ENCODE results near the gene SHROOM2.

SHROOM2 gene

GRCh38 chrX:9957743-9958142 is 171.5 kb downstream of the SHROOM2 start:
- DNase-seq: no peak

DNA sequence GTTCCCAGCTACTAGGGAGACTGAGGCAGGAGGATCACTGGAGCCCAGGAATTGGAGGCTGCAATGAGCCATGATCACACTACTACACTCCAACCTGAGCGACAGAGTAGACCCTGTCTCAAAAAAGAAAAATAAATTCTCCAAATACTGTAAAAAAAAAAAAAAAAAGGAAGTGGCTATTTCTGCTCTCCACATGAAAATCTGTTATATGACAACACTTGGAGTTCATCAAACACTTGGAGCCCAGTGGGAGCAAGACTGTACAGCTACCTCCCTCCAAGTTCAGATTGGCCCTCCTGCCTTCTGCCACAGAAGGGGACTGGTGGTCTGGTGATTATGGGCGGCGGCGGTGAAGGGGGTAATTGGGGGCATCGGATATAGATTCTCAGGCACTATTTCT is 172.0 kb downstream of the SHROOM2 start:
- no peak for DNase-seq

GRCh38 chrX:9961750-9962149 is 175.5 kb downstream of the SHROOM2 start:
- DNase-seq: no peak

- DNase-seq: no peak
These were observed 180.7 kb downstream of the SHROOM2 start, which contains the start of gene CLDN34 for GRCh38 chrX:9966775-9967408. Gene CLDN34 (plus strand): TSS chrX:9967358. CDS start chrX:9967358, 0 bp downstream.

- DNase-seq: no peak
These were observed 191.4 kb downstream of the SHROOM2 start for GRCh38 chrX:9977635-9978034.

- no peak for DNase-seq
These were observed 194.2 kb downstream of the SHROOM2 start for GRCh38 chrX:9980401-9980800.

GRCh38 chrX:9980927-9981326 is 194.7 kb downstream of the SHROOM2 start:
- DNase-seq: no peak

DNA sequence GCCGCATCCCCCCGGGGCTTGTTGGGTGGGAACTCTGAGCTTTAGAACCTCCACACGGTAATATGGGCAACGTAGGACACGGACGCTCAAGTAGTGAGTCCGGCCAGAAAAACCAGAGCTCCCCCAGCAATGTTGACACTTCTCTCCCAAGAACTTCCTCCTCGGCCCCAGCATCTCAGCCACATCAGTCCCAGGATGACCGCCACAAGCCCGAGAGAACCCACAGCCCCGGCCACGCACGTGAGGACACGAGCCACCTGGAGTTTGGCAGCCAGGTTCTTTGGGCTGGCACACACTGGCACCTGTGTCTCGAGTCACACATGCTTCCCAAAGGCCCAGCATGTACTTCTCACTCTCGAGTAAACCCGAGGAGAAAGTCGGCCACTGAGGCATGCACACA is 197.2 kb downstream of the SHROOM2 start:
- no peak for DNase-seq

DNA sequence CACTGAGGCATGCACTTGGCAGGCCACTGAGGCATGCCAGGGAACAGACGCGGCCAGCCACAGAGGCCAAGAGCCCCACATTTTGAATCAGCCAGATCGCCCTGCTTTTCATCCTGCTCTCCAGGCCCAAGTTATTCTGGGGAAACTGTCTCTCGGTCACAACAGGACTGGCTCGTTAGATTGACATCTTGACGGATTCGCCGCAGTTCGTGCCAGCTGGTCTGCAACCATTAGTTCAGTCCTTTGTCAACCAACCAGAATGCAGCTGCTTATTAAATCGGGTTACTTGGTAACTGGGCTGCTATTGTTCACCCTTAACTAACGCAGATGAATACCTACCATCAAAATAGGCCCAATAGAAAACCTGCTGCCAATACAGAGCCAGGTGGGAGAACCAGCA is 197.6 kb downstream of the SHROOM2 start:
- no peak for DNase-seq

DNA sequence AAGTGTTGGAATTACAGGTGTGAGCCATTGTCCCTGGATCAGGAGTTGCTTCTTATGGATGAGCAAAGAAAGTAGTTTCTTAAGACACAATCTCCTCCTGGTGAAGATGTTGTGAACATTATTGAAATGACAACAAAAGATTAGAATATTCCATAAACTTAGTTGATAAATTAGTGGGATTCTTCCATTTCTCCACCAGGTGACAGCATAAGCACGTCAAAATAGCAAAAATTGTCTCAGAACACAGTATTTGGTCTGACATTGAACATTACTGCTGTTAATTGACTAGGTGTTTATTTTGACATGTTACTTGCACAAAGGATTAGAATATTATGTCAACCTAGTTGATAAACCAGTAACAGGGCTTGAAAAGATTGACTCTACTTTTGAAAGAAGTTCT is 202.5 kb downstream of the SHROOM2 start:
- DNase-seq: no peak

DNA sequence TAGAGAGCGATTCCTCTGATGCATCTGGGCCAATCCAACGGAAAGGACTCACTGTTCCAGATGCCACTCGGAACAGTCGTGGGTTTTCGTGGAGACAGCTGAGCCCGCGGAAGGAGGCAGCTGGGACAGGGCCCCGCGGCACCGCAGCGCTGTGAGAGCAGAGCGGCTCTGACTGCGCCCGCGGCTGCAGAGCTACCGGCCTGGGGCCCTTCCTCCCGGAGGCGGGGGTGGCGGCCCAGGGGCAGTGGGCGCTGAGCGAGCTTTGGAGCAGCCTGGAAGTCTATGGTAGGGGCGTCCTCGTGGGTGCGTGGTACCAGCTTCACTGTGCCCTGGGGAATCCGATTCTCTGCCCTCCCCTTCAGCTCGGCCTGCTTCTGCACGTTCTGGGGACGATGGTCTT is 205.8 kb downstream of the SHROOM2 start:
- DNase-seq: no peak

DNA sequence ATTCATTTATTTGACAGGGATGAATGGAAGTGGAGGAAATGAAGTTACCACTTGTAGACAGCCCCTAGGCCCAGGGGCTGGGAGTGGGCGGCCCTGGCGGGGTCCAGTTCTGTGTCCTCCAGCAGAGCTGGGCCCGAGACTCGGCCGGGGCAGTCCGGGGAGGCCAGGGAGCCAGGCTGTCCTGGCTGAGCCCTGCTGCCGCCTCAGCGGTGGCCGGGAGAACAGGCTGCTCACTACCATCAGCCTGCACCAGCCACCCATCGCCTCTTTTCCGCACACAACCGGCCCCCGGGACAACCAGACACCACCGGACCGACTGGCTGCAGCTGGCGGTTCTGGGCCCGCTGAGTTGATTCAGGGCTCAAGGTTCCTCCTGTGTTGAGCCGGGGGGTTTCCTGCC is 206.5 kb downstream of the SHROOM2 start:
- DNase-seq: no peak

DNA sequence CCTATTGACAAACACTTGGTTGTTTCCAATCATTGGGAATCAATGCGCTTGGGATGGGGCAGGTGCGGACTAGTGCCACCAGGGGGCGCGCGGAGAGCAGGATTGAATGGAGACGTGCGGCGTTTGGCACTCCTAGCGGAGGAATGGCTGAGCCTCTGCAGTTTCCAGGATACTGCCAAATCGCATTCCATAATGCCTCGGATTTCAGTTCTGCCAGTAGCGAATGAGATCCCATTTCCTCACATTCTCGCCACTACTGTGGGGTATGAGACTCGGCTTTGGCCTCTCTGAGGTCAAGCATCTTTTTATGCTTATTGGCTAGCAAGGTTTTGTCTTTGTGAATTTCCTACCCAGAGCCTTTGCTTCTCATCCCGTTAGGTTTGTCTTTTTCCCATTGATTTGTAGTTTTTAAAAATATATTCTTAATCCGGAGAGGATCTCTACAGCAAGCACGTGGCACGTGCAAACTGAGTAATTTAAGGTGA is 209.7 kb downstream of the SHROOM2 start:
- peak; percentile 64 for DNase-seq

DNA sequence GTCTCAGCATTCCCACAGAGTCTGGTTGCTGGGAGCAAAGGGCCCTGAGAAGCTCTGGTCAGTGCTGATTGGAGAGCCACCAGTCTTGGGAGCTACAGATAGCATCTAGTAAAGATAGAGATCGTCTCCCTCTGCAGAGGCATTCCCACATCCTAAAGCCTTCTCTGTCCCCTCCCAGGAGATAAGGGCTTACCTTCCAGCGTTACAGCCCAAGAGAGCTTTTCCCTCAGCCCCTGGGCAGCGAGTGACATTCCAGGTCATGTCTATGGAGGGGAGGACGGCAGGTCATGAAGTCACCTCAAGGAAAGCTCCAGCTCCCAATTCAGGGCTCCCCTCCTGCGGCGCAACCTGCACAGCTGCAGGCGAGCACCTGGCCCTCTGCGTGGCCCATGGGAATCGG is 210.8 kb downstream of the SHROOM2 start:
- DNase-seq: no peak

- DNase-seq: no peak
These were observed 211.3 kb downstream of the SHROOM2 start for GRCh38 chrX:9997524-9997923.
